ENCODE results near the gene TRANK1.
"Not testable (repeated sequence)": the region's sequence is repeated elsewhere in the genome, so short reads cannot be mapped to it uniquely, and the experiment has no call there.

Gene TRANK1

DNA sequence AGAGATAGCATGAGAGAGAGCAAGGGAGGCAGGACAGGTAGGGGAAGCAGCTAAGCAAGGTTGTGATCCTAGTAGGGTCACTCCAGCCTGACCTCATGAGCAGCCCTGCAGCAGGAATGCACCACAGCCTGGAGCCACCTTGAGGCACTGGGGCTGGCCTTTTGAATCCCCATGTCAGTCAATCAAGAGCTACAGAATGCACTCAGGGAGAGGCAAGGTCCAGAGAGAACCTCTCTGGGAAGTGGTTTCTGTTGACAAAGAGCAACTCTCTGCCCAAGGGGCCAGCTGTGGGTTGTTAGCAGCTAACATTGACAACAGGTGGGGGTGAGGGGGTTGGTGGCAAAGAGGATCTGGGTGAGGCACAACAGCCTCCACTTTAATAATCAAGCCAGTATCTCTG lies 54.6 kb downstream of the TRANK1 start:
- peak; percentile 36 for DNase-seq

DNA sequence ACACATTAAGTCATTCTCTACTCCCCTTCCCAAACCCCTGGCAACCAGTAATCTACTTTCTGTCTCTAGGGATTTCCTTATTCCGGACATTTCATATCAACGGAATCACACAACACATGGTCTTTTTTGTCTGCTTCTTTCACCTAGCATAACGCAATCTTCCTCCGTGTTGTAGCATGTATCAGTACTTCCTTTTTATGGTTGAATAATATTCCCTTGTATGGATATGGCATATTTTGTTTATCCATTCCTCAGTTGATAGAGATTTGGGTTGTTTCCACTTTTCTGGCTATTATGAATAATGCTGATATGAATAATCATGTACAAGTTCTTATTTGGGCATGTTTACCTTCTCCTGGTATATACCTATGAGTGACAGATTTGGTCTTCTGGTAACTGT lies 63.1 kb downstream of the TRANK1 start:
- DNase-seq, result no peak

DNA sequence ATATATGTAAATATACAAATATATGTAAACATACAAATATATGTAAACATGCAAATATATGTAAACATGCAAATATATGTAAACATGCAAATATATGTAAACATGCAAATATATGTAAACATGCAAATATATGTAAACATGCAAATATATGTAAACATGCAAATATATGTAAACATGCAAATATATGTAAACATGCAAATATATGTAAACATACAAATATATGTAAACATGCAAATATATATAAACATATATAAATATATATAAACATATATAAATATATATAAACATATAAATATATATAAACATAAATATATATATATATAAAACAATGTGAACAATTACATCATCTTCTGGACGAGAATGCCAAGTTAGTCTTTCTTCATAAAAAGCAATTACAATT lies 65.0 kb downstream of the TRANK1 start:
- DNase-seq, result not testable (repeated sequence)

DNA sequence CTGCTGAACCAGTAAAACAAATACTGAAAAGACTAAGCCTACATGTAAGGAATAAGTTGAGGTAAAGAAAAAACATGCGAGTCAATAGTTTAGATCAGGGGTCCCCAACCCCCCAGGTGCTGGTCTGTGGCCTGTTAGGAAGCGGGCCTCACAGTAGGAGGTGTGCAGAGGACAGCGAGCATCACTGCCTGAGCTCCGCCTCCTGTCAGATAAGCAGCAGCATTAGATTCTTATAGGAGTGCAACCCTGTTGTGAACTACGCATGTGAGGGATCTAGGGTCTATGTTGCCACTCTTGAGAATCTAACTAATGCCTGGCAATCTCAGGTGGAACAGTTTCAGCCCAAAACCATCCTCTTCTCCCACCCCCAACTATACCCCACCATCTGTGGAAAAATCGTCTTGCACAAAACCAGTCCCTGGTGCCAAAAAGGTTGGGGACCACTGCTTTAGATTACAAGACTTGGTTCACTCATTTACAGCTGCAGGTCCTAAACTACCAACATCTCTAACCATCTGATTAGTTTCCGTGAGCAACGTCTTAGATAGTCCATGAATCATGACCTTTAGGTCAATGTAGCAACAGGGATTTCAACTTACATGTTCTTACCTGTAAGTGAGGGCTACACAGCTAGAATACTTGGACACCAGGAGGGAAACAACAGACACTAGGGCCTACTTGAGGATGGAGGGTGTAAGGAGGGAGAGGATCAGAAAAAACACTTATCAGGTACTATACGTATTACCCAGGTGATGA lies 66.7 kb downstream of the TRANK1 start:
- DNase-seq, result no peak

DNA sequence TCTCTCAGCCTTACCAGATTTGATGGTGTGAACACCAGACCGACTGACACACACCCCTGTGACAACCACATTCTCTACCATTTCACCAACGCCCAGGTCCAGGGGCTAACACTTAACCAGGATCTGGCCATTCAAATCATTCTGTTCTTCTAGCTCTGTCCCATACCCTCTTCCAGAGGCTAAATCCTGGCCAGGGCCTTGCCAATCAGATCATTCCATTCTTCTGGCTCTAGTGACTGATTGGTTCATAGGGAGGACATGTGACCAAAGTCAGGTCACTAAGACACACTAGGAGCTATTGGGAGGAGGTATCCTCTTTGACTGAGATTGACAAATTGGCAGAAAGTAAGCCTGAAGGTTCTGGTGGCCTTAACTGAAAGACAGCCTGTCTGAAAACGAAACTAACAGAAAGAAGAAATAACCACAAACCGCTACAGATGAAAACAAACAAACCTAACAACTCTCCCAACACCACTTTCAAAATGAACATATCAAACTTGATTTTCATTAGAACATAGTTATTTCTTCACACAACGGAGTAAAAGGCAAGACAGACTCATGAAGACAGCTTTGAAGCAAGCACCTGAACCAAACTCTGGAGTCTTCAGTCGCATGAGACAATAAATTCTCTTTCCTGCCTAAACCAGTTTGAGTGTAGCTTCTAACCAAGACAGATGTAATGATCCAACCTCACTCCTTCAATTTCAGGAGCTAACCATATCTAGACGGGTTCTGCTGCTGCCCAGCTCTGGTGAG lies 68.5 kb downstream of the TRANK1 start:
- no peak for DNase-seq

GRCh38 chr3:36875397-36875796 lies 69.5 kb downstream of the TRANK1 start:
- DNase-seq, result no peak

GRCh38 chr3:36874424-36874823 lies 70.4 kb downstream of the TRANK1 start:
- no peak for DNase-seq

GRCh38 chr3:36871379-36872126 lies 73.3 kb downstream of the TRANK1 start:
- DNase-seq, result no peak

- peak; percentile 64 for DNase-seq
These were observed 76.0 kb downstream of the TRANK1 start for GRCh38 chr3:36868614-36869436.

- DNase-seq, result no peak
These were observed 77.0 kb downstream of the TRANK1 start for GRCh38 chr3:36867810-36868209.

DNA sequence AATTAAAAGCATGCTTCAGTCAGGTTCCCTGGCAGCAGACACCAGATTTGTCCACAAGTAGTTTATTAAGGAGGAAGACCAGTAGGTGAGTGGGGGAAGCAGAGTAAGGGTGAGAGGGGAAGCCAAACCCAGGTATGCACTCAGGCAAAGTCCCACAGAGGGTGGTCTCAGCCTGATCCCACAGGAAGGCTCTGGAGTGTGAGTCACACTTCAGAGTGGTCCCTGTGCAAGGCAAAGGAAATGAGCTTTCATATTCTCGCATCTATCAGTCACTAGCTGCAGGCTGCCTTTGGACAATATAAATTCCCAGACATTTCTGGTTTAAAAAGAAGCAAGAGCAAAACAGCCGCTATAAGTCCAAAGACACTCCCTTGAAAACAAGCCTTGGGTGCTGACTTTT lies 78.5 kb downstream of the TRANK1 start:
- DNase-seq, result no peak

DNA sequence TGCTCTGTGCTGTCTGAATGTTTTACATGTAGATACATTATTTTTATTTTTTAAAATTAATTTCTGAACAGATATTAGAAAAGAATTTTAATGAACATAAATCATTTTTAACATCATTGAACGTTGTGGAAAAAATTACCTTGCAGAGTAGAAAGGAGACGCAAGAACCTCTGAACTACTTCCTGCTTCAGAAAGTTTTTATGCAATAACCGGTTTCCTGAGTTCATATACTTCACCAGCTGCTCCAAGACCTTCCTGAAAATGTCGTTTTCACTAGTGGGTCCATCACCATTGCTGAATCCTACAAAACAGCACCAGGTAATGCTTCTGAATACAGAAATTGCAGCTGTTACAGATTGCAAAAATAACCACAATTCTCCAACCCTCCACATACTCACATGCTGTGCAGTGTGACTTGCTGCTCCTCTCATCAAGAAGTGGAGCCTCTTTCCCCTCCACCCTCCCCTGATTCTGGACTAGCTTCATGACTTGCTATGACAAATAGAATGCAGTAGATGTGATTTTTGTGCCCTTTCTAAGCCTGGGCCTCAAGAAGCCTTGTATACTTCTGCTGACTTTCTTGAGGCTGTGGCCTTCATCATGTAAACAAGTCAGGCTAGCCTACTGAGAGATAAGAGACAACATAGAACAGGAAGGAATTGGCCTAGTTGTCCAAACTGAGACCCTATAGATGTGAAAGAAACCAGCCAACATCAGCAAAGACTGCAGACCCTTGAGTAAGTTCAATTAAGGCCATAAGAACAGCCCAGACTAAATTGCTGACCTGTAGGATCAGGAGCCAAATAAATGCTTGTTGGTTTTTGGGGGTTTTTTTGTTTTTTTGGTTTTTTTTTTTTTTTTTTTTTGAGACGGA lies 80.4 kb downstream of the TRANK1 start:
- no peak for DNase-seq

- no peak for DNase-seq
These were observed 82.6 kb downstream of the TRANK1 start for GRCh38 chr3:36862076-36862755.

DNA sequence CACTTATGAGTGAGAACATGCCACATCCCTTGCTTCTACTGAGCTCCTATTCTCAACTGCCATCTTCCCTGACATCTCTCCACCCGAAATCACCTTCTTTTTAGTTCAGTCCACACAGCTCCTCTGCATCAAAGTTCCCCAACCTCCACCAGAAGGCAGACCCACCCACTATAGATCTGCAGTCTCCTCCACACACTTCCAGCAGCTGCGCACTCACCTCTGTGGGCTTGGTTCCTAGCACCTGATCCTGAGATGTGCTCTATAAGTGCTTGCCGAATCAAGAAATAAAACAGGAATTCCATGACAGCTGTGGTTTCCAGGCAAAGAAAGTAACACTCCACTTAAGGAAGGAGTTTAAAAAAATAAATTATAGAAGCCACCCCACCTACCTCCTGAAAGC lies 85.4 kb downstream of the TRANK1 start:
- no peak for DNase-seq

- DNase-seq, result no peak
These were observed 92.8 kb downstream of the TRANK1 start for GRCh38 chr3:36852071-36852470.

GRCh38 chr3:36850743-36851142 lies 94.1 kb downstream of the TRANK1 start:
- DNase-seq, result no peak

DNA sequence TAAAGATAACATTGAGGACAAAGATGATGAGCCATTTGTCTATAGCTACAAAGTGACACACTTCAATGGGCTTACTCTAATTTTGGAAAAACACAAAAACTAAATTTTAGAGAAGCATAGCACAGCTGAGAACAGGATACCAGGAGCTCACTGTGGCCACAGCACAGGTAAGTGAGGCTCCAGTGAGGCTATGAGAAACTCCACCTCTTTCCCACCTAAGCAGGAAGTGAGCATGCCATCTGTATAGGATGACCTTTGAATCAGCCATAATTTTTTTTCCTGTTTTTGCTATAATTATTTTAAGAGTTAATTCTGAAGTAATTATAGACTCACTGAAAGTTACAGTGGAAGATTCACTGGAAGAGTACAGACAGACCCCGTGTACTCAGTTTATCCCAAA lies 98.4 kb downstream of the TRANK1 start:
- no peak for DNase-seq

DNA sequence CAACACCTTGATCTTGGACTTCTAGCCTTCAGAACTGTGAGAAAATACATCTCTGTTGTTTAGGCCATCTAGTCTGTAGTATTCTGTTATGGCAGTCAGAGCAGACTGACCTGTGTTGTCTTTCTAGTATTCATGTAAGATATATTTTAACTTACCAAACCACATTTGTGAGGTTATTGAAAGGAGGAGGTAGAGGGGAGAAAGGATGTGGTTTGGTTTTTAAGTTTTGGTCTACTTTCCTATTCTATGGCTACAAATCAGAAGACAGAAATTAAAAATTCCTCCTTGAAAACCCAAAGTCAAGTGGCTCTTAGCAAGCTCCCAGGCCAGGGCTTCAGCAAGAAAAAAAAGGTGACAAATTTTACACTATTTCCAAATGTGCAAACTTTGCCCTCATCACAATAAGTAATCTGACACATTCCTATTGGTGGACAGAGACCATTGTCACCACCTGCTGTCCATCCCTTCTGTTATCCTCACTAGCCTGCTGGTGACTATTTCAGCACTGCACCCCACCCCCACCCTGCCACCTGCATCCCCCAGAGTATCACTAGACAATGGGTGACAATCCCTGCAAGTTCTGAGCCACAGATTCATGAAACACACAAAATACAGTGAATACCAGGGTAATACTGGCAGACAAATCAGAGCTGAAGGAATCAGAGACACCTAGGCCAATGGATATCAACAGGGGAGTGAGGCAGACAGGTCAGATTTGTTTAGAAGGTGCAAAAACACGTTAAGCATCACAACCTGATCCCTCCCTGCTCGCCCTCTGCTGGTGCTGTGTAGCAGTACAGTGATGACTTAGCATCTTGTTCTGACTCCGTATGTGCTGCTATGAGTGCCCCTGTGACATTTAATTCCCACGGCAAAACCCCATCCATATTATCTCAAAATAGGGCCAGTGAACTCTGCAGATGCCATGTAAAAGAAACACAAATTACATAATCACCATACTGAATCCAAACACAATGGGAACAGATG lies 101.5 kb downstream of the TRANK1 start:
- DNase-seq, result peak; percentile 69

- DNase-seq, result no peak
These were observed 102.6 kb downstream of the TRANK1 start for GRCh38 chr3:36842275-36842674.

DNA sequence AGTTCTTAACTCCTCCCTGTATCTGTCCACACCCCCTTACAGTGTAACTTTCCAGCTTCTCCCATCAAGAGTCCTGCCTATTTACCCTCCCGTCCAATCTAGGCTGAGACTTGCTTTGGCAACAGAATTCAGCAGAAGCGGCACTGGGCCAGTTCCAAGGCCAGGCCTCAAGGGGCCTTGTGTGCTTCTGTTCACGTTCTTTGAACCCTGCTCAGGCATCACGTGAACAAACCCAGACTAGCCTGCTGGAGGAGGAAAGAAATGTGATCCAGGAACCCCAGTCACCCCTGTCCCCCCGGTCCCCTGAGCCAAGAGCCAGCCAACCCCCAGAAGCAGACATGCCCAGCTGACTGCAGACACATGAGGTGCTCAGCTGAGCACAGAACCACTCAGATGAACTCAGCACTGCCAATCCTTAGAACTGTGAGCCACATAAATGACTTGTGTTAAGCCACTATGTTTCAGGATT lies 104.4 kb downstream of the TRANK1 start:
- no peak for DNase-seq
